H1 (cell line): ENCODE measurements around the gene BNC1. TPM values are rescaled to one million over a fixed set of nuclear protein-coding genes. Genes with fewer than 3 reads are reported as not detected.

ENCODE experiments used
- CTCF ChIA-PET: fragments of 300-600 bp; sonication (Branson Sonifier 250); formaldehyde crosslinking; loops from one replicate; lab custom pipeline; 2021; ENCODE audit not compliant: partially characterized antibody; lab: Charles Lee
- POLR2A ChIA-PET: fragments of 300-600 bp; sonication (Branson Sonifier 250); formaldehyde crosslinking; loops from one replicate; lab custom pipeline; 2021; ENCODE audit warnings: inconsistent platforms; ENCODE audit not compliant: partially characterized antibody; lab: Charles Lee
- DNase-seq, 2 experiments: peaks; one replicate each; pipeline versions ENCODE4 v3.0.0 to v3.0.0-alpha.2; 2010 to 2022; ENCODE audit warnings: low spot score in 2 of 2, low read depth in 1 of 2, mixed read lengths in 1 of 2
- FAIRE-seq: peaks from 2 replicates; lab custom pipeline; 2011; peaks lifted over from hg19 to GRCh38; lab: Jason Lieb, UNC
- H2AFZ ChIP-seq: 2 replicates; pipeline ENCODE4 v1.8.1; 2012; ENCODE audit warnings: low read length, inconsistent platforms
- H2AK5ac ChIP-seq: 2 replicates; pipeline ENCODE4 v1.6.1; 2013; ENCODE audit warnings: low read depth, low read length
- H2BK120ac ChIP-seq: replicated peaks from 2 replicates; pipeline ENCODE3; 2013; ENCODE audit warnings: low read depth, low read length, inconsistent platforms
- H2BK12ac ChIP-seq: 2 replicates; pipeline ENCODE4 v1.6.1; 2013; ENCODE audit warnings: low read depth, low read length
- H2BK15ac ChIP-seq: 2 replicates; pipeline ENCODE4 v1.6.1; 2013; ENCODE audit warnings: low read length
- H2BK20ac ChIP-seq: 2 replicates; pipeline ENCODE4 v1.6.1; 2013; ENCODE audit warnings: low read length
- H2BK5ac ChIP-seq: 2 replicates; pipeline ENCODE4 v1.6.1; 2013; ENCODE audit warnings: low read depth, low read length
- H3K14ac ChIP-seq: 2 replicates; pipeline ENCODE4 v1.6.1; 2013; ENCODE audit warnings: inconsistent platforms; ENCODE audit not compliant: insufficient read length
- H3K18ac ChIP-seq: 2 replicates; pipeline ENCODE4 v1.6.1; 2013; ENCODE audit warnings: low read length; ENCODE audit errors: extremely low read depth
- H3K23ac ChIP-seq: 2 replicates; pipeline ENCODE4 v1.6.1; 2013; ENCODE audit warnings: inconsistent platforms; ENCODE audit not compliant: insufficient read length
- H3K23me2 ChIP-seq: 2 replicates; pipeline ENCODE4 v1.6.1; 2013; ENCODE audit warnings: low read depth, low read length
- H3K27ac ChIP-seq: 2 replicates; pipeline ENCODE4 v1.6.1; 2011; ENCODE audit warnings: low read depth, low read length, inconsistent platforms
- H3K27me3 ChIP-seq, 4 experiments: replicated peaks in 1 of 4; 1 replicate in 1 of 4; 2 replicates in 3 of 4; pipeline versions ENCODE4 v1.6.1 to v1.8.1; 2011 to 2013; ENCODE audit warnings: low read length in 3 of 4, mild to moderate bottlenecking in 3 of 4, inconsistent platforms in 2 of 4, mixed read lengths in 2 of 4, moderate library complexity in 1 of 4; ENCODE audit not compliant: control insufficient read depth in 3 of 4, insufficient read depth in 3 of 4; ENCODE audit errors: extremely low read depth in 1 of 4
- H3K36me3 ChIP-seq, 4 experiments: 2 replicates each; pipeline versions ENCODE4 v1.6.1 to v1.8.1; 2011 to 2013; ENCODE audit warnings: mild to moderate bottlenecking in 4 of 4, low read length in 3 of 4, moderate library complexity in 2 of 4, control low read depth in 1 of 4, inconsistent platforms in 1 of 4; ENCODE audit not compliant: insufficient read depth in 4 of 4, control insufficient read depth in 2 of 4
- H3K4ac ChIP-seq: replicated peaks from 2 replicates; pipeline ENCODE3; 2013; ENCODE audit warnings: low read length, low read depth, mixed read lengths, inconsistent platforms; ENCODE audit not compliant: insufficient read length
- H3K4me1 ChIP-seq, 4 experiments: replicated peaks in 1 of 4; 1 replicate in 1 of 4; 2 replicates in 3 of 4; pipeline versions ENCODE4 v1.6.1 to v1.8.1; 2011 to 2013; ENCODE audit warnings: low read length in 3 of 4, inconsistent platforms in 2 of 4, mixed read lengths in 1 of 4; ENCODE audit not compliant: insufficient read depth in 4 of 4, control insufficient read depth in 3 of 4
- H3K4me2 ChIP-seq, 2 experiments: 2 replicates each; pipeline versions ENCODE4 v1.6.1 to v1.8.1; 2011 to 2013; ENCODE audit warnings: low read depth in 2 of 2, low read length in 2 of 2, control low read depth in 1 of 2, inconsistent platforms in 1 of 2, mild to moderate bottlenecking in 1 of 2; ENCODE audit not compliant: insufficient read depth in 1 of 2
- H3K4me3 ChIP-seq, 4 experiments: fragments of 200-600, 300-600 bp in 1 of 4; sonication (generic), shearing (Covaris generic), sonication (Bioruptor Twin) in 1 of 4; 2 replicates each; pipeline versions ENCODE4 v1.5.1 to v1.8.1; 2011 to 2016; ENCODE audit warnings: low read length in 4 of 4, low read depth in 3 of 4, control low read depth in 2 of 4, inconsistent platforms in 2 of 4, mild to moderate bottlenecking in 2 of 4, mixed read lengths in 1 of 4, moderate library complexity in 1 of 4; ENCODE audit not compliant: insufficient read depth in 2 of 4; ENCODE audit errors: extremely low read depth in 1 of 4
- H3K56ac ChIP-seq: replicated peaks from 2 replicates; pipeline ENCODE3; 2013; ENCODE audit warnings: low read depth, mild to moderate bottlenecking, mixed read lengths, low read length, inconsistent platforms; ENCODE audit not compliant: insufficient read length
- H3K79me1 ChIP-seq: 2 replicates; pipeline ENCODE4 v1.6.1; 2013; ENCODE audit warnings: low read depth, low read length, control low read depth
- H3K79me2 ChIP-seq, 2 experiments: 2 replicates each; pipeline versions ENCODE4 v1.6.1 to v1.8.1; 2012 to 2013; ENCODE audit warnings: low read length in 2 of 2, mild to moderate bottlenecking in 2 of 2, inconsistent platforms in 1 of 2; ENCODE audit not compliant: insufficient read depth in 2 of 2, control insufficient read depth in 1 of 2
- H3K9ac ChIP-seq, 4 experiments: replicated peaks in 1 of 4; 1 replicate in 1 of 4; 2 replicates in 3 of 4; pipeline versions ENCODE4 v1.6.1 to v1.8.1; 2011 to 2013; ENCODE audit warnings: low read depth in 3 of 4, low read length in 3 of 4, control low read depth in 2 of 4, mild to moderate bottlenecking in 2 of 4, moderate library complexity in 2 of 4, inconsistent platforms in 1 of 4; ENCODE audit errors: extremely low read depth in 1 of 4
- H3K9me3 ChIP-seq, 2 experiments: 2 replicates each; pipeline versions ENCODE4 v1.6.1 to v1.8.1; 2012 to 2013; ENCODE audit warnings: mild to moderate bottlenecking in 2 of 2, moderate library complexity in 2 of 2, control low read depth in 1 of 2, inconsistent platforms in 1 of 2, low read depth in 1 of 2, low read length in 1 of 2, mixed read lengths in 1 of 2; ENCODE audit not compliant: insufficient read depth in 2 of 2
- H4K20me1 ChIP-seq, 2 experiments: replicated peaks in 1 of 2; 2 replicates each; pipeline versions ENCODE3 to v1.8.1; 2011 to 2013; ENCODE audit warnings: inconsistent platforms in 2 of 2, low read length in 2 of 2, mild to moderate bottlenecking in 1 of 2; ENCODE audit not compliant: insufficient read depth in 2 of 2, control insufficient read depth in 1 of 2
- H4K5ac ChIP-seq: 2 replicates; pipeline ENCODE4 v1.6.1; 2013; ENCODE audit warnings: low read length, low read depth, mixed read lengths, inconsistent platforms; ENCODE audit not compliant: insufficient read length
- H4K8ac ChIP-seq: 2 replicates; pipeline ENCODE4 v1.8.0; 2013; ENCODE audit warnings: mild to moderate bottlenecking, moderate library complexity, low read length, inconsistent platforms; ENCODE audit not compliant: insufficient read depth; ENCODE audit errors: extremely low read depth
- H4K91ac ChIP-seq: replicated peaks from 2 replicates; pipeline ENCODE3; 2013; ENCODE audit warnings: low read length, mixed read lengths, inconsistent platforms; ENCODE audit not compliant: insufficient read length
- CTBP2 ChIP-seq: IDR thresholded peaks from 2 replicates; pipeline ENCODE4 v1.7.0; 2011; ENCODE audit warnings: borderline replicate concordance, mild to moderate bottlenecking, moderate library complexity, mixed read lengths, low read length; ENCODE audit not compliant: insufficient read depth, insufficient read length
- EGR1 ChIP-seq: IDR thresholded peaks from 2 replicates; pipeline ENCODE4 v1.6.1; 2011; ENCODE audit warnings: low read depth, low read length, borderline replicate concordance
- EZH2 ChIP-seq: fragments of 200-600 bp; sonication (generic); IDR thresholded peaks from 2 replicates; pipeline ENCODE4 v1.7.1; 2012; ENCODE audit warnings: low read depth, mild to moderate bottlenecking, moderate library complexity, low read length, inconsistent platforms; ENCODE audit not compliant: severe bottlenecking
- GABPA ChIP-seq: IDR thresholded peaks from 2 replicates; pipeline ENCODE4 v1.6.1; 2011; ENCODE audit warnings: mild to moderate bottlenecking, low read length, moderate library complexity, borderline replicate concordance; ENCODE audit not compliant: insufficient read depth
- GTF2F1 ChIP-seq: IDR thresholded peaks from 2 replicates; pipeline ENCODE4 v1.6.1; 2012; ENCODE audit warnings: low read depth, low read length, improper control_type of control experiment, borderline replicate concordance
- KDM1A ChIP-seq: fragments of 200-600, 300-600 bp; sonication (generic); IDR thresholded peaks from 2 replicates; pipeline ENCODE4 v1.7.1; 2016; ENCODE audit warnings: mild to moderate bottlenecking, low read length, borderline replicate concordance
- RXRA ChIP-seq: IDR thresholded peaks from 2 replicates; pipeline ENCODE4 v1.6.1; 2011; ENCODE audit warnings: low read depth, mild to moderate bottlenecking, low read length, moderate library complexity; ENCODE audit not compliant: insufficient read depth
- SIN3A ChIP-seq, 2 experiments: IDR thresholded peaks in 1 of 2; conservative IDR thresholded peaks in 1 of 2; 2 replicates each; pipeline ENCODE4 v1.6.1; 2011 to 2012; ENCODE audit warnings: low read length in 2 of 2, improper control_type of control experiment in 1 of 2, low read depth in 1 of 2, mild to moderate bottlenecking in 1 of 2
- polyA plus RNA-seq, 7 experiments: library from polyadenylated mRNA; depleted of rRNA in 3 of 7; stranded (reverse) in 5 of 7; unstranded in 2 of 7; fragments of >200 nt in 5 of 7; fragments of 200-250 nt in 2 of 7; gene quantifications; 1 replicate in 5 of 7; 2 replicates in 1 of 7; 4 replicates in 1 of 7; pipeline versions ENCODE4 v1.2.1 to v1.2.3, GENCODE V29; 2011 to 2013; ENCODE audit warnings: missing spikeins in 2 of 7, mixed read lengths in 2 of 7
- total RNA-seq: library from RNA; stranded (reverse); fragmentation: NEBNext Ultra II Directional; extraction: Animal tissue kit (Norgen Biotek cat#: 25700); gene quantifications from 2 replicates; pipeline ENCODE4 v1.2.1, GENCODE V29; 2021
- TF ChIP-seq, protein P1 (sequence below): IDR thresholded peaks from 2 replicates; pipeline ENCODE4 v1.6.1; 2012; ENCODE audit warnings: inconsistent platforms
- TF ChIP-seq, protein P2 (sequence below): IDR thresholded peaks from 2 replicates; pipeline ENCODE4 v1.6.1; 2012; ENCODE audit warnings: low read length, inconsistent platforms
- TF ChIP-seq, protein P3 (sequence below): IDR thresholded peaks from 2 replicates; pipeline ENCODE4 v1.6.1; 2011; ENCODE audit warnings: low read depth, mild to moderate bottlenecking, low read length; ENCODE audit not compliant: insufficient read depth

Gene BNC1
- total and polyA plus RNA-seq, 2 of the 8 experiments (the other 6 are each of a cell fraction or from before 2014, with no cell fraction given) = 0.99 to 2.1 TPM

DNA sequence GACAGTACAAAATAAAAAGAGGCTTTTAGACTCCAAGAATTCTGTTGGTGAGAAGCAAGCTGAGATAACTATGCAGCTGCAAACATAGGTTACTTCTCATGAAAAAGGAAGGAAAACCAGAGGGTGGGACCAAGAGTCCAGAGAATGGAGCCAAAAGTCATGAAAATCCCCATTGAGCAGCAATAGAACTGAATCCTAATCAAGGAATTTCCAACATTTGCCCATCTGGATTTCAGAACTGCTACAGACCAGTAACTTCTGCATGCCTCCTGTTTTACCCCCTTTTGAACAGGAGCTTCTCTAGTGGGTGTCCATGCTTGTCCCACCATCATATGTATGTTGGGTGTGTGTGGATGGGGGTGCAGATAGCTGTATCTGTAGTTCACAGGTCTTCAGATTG lies 33.6 kb upstream of the BNC1 start:
- ChIA-PET POLR2A (no interaction called here), CTCF (interaction anchor here (0.9 to 1.1 kb wide), 4 partner anchors 8 to 69 kb away, joined by 3 read pairs; no protein-coding TSS in a partner anchor)
- Histone ChIP-seq H3K4me2 (no peak overlapping the region), H2BK5ac (no peak overlapping the region), H3K4ac (no peak overlapping the region), H2AFZ (no peak overlapping the region), H3K18ac (no peak overlapping the region), H4K8ac (no peak overlapping the region), H3K36me3 (no peaks in the 10 kb centered on the region), H2BK120ac (no peak overlapping the region), H3K4me1 (peaks cover 0 to 2% (median 0%) of the 10 kb centered on the region in 4 experiments; a peak in 1 of 7 replicates), H4K91ac (no peak overlapping the region), H3K56ac (no peak overlapping the region), H4K5ac (no peak overlapping the region), H2BK15ac (no peak overlapping the region), H4K20me1 (no peaks in the 10 kb centered on the region), H3K79me2 (no peaks in the 10 kb centered on the region), H2AK5ac (no peak overlapping the region), H3K27me3 (no peaks in the 10 kb centered on the region), H3K9ac (no peak overlapping the region), H2BK20ac (no peak overlapping the region), H2BK12ac (no peak overlapping the region), H3K9me3 (no peaks in the 10 kb centered on the region), H3K23ac (no peak overlapping the region), H3K4me3 (no peak overlapping the region), H3K14ac (no peak overlapping the region), H3K27ac (no peak overlapping the region), H3K79me1 (no peaks in the 10 kb centered on the region), H3K23me2 (no peaks in the 10 kb centered on the region)
- no peak for DNase-seq
- no peak for FAIRE-seq
- TF ChIP-seq EGR1 (no peak), KDM1A (no peak), GTF2F1 (no peak), SIN3A (conservative IDR thresholded peaks at IDR 0.05 in 1 of 2, IDR thresholded peaks at IDR 0.05 in 1 of 2; ENCODE audit: low read depth in 1 of 2, low read length in 2 of 2) (no peak), GABPA (no peak), EZH2 (no peak), CTBP2 (no peak), RXRA (no peak)
- TF ChIP-seq, protein P1, sequence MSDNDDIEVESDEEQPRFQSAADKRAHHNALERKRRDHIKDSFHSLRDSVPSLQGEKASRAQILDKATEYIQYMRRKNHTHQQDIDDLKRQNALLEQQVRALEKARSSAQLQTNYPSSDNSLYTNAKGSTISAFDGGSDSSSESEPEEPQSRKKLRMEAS = no peak
- TF ChIP-seq, protein P2, sequence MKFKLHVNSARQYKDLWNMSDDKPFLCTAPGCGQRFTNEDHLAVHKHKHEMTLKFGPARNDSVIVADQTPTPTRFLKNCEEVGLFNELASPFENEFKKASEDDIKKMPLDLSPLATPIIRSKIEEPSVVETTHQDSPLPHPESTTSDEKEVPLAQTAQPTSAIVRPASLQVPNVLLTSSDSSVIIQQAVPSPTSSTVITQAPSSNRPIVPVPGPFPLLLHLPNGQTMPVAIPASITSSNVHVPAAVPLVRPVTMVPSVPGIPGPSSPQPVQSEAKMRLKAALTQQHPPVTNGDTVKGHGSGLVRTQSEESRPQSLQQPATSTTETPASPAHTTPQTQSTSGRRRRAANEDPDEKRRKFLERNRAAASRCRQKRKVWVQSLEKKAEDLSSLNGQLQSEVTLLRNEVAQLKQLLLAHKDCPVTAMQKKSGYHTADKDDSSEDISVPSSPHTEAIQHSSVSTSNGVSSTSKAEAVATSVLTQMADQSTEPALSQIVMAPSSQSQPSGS = no peak
- TF ChIP-seq, protein P3, sequence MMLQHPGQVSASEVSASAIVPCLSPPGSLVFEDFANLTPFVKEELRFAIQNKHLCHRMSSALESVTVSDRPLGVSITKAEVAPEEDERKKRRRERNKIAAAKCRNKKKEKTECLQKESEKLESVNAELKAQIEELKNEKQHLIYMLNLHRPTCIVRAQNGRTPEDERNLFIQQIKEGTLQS = no peak
